GM10847 (cell line): ENCODE data around the gene LGALS9.

Experiments used
- POLR2A ChIP-seq: IDR thresholded peaks from 2 replicates; pipeline ENCODE4 v1.6.1; 2011; ENCODE audit not compliant: insufficient read length; ENCODE audit errors: extremely low read depth

Gene LGALS9

DNA sequence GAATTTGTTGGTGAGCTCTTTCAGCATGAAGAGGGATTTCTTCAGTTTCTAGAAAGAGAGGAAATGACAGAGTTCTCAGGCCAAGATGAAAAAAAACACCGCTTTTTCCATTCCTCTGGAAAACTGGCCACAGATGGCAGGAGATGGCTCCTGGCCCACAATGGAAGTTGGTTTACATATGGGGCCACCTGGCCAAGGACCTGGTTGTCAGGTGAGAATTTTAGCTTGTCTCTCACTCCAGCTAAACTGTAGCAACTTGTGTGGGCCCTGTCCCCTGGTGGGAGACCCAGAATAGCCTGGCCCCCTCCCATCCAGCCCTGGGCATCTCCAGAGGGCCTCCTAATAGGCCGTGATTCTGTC lies 33.6 kb downstream of the LGALS9 start:
- no peak for TF ChIP-seq POLR2A

DNA sequence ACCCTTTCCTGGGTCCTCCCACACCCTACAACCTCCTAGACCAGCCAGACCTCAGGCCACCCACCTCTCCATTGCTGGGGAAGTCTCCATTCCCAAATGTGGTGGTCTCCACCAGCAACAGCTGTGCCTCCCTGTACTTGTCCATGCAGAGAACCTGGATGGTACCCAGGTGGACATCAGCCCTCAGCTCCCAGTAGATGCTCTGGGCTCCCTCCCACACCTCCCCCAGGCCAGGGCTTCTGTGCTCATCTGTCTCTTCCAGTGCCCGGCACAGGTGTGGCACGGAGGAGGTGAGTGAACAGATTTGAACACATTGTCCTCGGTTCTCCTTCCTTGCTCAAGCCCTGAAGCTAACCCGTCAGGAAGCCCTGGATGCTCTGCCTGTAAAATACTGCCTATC lies 34.6 kb downstream of the LGALS9 start:
- no peak for TF ChIP-seq POLR2A

DNA sequence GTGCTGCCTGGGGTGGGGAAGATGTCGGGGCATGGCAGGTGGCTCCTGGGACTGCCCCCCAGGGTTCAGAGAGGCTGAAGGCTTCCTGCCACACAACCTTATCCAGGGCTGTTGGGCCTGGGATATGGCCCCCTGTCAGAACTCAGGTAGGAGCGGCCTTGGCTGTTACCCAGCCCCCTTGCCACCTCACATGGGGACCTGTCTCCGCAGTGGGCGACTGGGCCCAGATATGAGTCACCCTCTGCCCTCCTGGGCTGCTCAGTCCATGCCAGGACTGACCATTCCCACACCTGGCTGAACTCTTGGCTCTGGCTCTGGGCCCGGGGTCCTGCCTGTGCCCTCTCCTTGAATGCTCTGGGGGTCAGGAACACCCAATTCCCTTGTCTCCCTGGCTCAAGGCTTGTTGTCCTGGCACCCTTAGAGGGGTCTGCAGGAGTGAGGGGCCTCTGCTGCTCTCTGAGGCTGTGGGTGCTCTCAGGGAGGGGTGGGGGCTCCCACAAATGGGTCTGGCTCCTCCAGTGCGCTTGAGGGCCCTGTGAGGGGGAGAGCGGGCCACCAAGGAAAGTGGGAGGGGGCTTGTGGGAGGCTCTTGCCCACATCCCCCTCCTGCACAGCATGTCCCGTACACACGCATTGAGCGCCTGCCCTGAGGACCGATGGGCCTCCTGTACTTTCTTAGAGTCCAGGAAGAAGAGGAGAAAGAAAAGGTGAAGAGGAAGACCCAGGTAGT lies 36.0 kb downstream of the LGALS9 start:
- no peak for TF ChIP-seq POLR2A

DNA sequence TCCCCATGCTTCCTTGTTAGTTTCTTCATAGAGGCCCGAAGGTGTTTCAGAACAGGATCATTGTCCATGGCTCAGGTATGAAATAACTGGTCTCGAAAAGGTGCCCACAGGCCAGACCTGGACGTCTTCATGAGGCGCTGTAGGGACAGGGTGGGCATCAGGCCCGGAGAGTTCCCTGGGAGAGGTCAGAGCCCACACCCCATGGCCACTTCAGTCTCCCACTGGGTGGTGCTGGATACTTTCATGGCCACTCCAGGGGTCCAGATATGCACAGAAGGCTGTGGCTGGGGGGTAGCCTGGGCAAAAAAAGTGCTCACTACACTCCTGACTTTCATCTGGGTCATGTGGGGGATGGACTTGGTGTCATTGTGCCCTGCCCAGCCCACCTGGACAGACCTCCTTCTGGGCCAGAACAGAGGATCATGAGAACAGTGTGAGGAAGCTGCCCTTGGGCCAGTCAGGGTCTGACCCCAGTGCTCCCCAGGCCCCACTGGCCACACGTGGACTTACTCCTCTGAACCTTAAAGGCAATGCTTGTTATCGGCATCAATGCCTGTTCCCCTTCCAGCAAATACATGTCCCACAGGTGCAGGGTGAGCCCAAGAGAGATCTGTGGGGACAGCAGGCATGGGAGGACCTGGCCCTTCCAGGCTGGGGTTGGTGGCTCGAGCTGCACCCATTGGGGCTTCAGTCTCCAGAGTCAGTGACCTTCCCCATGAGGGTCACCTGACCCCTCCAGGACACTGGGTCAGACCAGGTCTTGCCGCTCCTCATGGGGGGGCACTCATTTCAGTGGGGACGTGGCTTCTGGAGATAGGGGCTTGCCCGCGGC lies 36.9 kb downstream of the LGALS9 start:
- no peak for TF ChIP-seq POLR2A

DNA sequence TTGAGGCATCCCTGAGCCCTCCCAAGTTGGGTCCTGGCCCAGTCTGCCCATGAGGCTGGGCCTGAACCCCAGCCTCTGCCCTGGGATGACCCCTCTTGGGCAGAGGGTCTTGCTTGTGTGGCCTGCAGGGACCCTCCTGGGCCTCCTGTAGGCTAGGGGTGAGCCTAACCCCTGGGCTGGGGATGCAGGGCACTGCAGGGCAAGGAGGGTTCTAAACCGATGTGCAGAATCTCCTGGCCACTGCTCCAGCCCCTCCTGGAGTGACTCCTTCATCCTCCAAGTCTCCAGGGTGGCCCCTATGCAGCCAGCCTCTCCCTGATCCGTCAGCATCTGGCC lies 37.5 kb downstream of the LGALS9 start:
- TF ChIP-seq POLR2A = no peak

DNA sequence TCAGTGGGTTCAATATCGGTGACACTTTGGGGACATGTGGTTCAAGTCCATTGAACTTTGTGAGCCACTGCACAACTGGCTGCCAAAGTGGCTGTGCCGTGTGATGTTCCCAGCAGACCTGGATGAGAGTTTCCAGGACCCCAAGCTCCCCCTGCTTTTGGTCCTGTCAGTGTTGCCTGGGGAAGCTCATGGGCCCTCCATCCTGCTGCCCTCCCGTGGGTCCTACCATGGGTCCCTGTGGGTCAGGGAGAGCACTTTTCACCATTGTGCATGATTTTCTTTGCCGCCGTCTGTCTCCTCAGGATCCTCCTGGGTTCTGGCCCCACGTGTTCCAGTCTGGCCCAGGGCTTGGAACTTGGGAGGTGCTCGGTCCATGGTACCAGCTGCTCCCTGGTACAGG lies 38.1 kb downstream of the LGALS9 start:
- TF ChIP-seq POLR2A = no peak

DNA sequence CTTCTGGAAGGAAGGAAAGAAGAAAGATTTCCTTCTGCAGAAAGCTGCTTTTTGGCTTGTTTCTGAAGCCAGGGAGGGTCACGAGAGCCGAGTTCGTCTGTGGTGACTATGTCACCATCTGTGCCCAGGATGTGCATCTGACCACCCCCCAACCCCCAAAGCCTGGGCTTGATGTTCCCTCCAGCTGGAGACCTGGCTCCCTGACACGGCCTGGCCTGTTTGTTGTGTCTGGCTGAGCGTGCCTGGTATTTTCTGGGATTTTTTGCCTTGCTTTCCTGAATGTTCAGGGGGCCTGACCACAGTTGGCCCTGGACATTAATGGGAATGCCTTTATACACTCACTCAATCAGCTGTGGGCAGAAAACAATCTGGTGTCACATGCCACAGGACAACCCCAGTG lies 38.9 kb downstream of the LGALS9 start:
- TF ChIP-seq POLR2A = no peak

DNA sequence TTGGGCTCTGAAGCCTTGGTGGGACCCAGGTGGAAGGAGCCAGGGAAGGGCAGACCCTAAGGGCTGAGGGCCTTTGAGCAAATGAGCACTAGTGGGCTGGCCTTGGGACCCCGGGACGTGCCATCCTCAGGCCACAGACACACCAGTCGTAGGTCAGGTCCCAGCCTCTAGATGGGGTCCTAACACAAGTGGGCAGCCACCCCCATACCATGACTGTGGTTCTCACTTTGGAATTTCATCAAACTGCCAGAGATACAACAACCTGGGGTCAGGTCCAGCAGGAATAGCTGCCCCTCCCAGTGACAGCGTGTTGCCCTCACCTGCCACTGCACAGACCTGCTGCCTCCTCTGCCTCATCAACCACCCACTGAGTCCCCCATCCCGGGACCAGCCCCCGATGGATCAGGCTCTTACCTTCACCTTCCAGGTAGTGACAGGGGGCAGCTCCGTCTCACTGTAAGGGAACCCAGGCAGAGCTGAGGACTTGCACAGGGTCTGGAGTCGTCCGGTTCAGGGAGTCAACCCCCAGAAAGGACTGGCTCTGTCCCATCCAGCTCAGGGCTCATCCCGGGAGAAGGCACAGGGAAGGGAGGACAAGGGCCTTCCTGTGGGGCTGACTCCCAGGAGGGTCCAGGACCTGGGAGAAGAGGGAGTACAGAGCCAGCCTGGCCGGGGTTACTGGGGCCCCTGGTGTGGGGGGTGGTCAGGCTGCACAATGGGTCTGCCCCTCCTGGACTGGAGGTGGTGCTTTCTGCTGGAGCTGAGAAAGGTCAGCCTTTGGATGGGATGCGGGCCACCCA lies 40.0 kb downstream of the LGALS9 start:
- TF ChIP-seq POLR2A = no peak

DNA sequence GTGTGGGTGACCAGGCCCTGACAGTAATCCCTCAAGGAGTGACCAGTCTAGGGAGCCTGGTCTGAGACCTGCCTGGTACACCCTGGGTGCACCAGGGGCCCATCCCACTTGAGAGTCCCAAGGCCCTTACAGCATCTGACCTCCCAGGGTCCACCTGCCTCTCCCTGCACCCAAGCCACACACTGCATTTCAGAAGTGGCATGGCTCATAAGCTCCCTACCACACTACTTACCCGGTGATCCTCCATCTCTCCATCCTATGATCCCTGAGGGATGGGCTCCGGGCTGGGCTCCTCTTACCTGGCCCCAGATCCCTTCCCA lies 40.6 kb downstream of the LGALS9 start:
- no peak for TF ChIP-seq POLR2A

DNA sequence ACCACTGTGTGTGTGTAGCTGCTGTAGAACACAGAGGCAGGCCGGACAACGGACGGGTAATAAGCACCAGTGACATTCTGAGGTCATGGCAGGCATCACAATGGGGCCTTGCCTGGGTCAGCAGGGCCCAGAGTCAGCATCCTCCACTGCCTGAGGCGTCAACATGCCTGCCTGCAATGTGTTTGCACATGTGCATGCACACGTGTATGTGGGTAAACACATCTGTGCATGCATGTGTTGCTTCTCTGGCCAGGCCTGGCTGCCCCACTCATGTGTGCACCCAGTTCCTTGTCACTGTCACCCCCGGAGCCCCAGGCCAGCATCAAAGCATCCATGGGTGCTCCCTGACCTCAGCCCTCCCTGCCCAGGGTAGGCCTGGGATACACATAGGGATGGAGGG lies 43.3 kb downstream of the LGALS9 start:
- no peak for TF ChIP-seq POLR2A

DNA sequence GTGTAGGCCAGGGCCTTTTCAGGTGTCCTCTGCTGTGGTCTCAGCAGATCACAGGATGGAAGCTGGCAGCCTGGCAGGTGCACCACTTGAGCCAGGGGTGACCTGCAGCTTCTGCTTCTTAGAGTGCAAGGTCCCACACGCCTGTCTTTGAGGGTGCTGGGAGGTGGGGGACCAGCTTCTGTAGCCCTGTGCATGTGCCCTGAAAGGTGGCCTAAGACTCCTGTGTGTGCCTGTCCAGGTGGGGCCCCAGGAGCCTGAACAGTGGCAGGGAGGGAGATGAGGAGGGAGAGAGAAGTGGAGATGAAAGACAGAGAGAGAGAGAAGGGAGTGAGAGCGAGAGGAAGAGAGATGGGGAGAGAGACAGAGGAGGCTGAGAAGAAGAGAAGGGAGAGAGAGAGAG lies 46.2 kb downstream of the LGALS9 start:
- no peak for TF ChIP-seq POLR2A

DNA sequence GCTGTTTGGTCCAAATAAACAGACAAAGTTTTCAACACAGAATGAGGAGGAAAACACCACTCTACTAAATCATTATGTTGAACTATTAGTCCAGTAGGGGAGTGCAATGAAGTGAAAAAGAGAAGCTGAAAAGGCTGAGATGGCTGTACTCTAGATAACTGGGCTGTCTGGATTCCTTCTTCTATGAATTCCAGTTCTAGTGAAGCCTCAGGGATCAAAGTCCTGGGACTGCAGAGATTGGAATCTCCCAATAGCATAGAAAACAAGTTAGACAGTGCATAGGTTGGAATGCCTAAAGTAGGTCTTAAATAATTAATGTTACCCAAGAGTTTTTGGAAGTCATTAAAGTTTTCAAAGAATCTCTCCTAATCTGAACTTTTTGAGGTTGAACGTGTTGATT lies 59.9 kb downstream of the LGALS9 start:
- TF ChIP-seq POLR2A = no peak
